HG03565 (cell line): ENCODE results near the gene AFAP1.

Source experiments
- ATAC-seq: cut with Tn5 transposase; IDR thresholded peaks from one replicate; pipeline ENCODE4 v1.9.1; 2021; ENCODE audit warnings: mild to moderate bottlenecking, moderate library complexity; ENCODE audit not compliant: unreplicated experiment

The AFAP1 gene

DNA sequence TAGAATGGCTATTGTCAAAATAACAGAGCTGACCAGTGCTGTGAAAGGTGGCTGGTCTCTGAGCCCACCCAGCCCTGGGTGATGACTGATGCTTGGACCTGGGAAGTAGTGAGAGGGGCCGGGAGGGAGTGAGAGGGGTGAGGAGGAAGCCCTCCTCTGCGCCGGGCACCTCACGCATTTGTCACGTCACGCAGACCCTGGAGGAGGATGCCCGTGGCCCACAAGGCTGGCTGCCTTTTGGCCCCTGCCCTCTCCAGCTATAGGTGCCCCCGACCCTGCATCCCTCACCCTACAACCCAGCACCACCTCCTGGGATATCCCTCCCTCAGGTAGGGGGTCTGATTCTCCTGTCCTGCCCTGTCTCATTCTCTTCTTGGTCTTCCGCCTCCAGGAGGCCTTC, 207.4 kb downstream of the AFAP1 start:
- ATAC-seq, result no peak

DNA sequence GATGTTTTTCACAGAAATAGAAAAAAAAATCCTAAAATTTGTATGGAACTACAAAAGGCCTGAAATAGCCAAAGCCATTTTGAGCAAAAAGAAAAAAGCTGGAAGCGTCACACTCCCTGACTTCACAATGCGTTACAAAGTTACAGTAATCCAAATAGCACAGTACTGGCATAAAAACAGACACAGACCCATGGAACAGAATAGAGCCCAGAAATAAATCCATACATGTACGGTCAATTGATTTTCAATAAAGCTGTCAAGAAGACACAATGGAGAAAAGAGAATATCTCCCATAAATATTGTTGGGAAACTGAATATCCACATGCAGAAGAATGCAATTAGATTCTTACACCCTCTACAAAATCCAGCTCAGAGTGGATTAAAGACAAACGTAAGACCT, 208.2 kb downstream of the AFAP1 start:
- ATAC-seq, result no peak

DNA sequence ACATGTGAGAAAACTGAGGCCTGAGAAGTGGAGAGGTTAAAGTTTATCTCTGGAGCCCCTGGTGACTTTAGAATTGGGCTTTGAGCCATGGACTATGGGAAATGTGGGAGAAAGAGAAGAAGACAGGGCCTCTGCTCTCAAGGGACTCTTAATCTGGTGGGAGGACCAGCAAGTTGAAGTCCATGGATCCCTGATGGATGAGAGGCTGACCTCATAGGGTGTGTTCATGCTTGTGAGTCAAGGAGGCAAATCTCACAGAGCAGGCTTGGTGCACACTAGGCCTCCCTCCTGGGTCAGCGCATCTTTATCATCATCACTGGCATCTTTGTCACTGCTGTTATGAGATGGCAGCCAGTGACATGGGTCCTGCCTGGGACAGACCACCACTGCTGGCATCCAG, 211.9 kb downstream of the AFAP1 start:
- no peak for ATAC-seq

DNA sequence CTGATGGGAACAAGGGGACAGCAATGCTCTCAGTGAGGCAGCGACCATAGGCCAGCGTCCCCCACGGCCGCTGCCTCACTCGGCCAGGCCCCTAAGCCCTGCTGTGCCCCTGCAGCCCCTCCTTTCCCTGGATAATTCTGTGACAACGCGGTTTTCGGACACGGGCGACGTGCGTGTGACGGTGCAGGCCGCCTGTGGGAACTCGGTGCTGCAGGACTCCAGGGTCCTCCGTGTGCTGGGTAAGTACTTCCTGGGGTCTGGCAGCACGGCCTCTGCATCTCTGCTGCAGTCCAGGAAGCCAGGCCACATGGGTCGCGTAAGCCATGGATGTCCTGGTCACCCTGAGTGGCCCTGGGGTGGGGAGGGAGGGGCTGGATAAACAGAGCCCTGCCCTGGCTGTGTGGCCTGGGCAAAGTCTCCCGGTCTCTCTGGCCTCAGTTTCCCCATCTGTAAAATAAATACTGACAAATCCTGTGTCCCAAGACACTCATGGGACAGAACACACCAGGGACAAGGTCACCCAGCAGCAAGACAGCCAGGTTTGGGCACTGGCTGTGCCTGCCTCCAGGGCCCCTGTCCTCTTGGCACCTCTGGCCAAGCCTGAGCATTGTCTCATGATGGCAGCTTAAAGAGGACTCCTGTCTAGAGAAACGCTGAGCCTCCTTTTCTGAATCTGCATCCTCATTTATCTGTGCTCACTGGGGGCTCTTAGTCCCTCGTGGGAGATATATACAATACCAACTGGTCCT, 212.8 kb downstream of the AFAP1 start:
- no peak for ATAC-seq

DNA sequence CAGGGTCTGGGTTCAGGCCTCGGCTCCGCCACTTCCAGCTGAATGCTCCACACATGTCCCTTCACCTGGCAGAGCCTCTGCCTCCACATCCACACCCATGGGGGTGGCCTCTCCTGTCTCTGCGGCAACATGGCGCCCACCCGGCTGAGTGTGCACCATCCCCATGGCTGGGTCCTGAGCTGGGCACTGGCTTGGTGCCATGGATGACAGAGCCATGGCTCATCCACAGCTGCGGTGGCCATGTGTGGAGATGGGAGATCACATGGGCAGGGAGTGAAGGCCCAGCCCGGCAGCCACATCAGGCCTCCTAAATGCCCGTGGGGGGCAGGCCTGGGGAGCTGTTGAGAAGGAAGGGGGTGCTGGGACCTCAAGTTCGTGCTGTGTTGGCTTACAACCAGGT, 213.7 kb downstream of the AFAP1 start:
- ATAC-seq, result no peak

DNA sequence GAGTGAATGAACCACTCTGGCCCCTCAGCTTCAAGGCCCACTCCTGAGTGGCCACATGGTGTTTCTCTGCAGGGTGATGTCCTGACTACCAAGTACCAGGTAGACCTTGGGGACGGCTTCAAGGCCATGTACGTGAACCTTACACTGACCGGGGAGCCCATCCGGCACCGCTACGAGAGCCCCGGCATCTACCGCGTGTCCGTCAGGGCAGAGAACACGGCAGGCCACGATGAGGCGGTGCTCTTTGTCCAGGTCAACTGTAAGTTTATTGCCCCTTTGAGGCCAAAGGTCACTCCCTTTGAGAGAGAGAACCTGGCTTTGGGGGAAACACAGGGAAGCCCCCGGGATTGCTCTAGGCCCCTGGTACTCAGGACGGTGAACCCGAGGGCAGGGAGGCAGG, 216.0 kb downstream of the AFAP1 start:
- no peak for ATAC-seq

DNA sequence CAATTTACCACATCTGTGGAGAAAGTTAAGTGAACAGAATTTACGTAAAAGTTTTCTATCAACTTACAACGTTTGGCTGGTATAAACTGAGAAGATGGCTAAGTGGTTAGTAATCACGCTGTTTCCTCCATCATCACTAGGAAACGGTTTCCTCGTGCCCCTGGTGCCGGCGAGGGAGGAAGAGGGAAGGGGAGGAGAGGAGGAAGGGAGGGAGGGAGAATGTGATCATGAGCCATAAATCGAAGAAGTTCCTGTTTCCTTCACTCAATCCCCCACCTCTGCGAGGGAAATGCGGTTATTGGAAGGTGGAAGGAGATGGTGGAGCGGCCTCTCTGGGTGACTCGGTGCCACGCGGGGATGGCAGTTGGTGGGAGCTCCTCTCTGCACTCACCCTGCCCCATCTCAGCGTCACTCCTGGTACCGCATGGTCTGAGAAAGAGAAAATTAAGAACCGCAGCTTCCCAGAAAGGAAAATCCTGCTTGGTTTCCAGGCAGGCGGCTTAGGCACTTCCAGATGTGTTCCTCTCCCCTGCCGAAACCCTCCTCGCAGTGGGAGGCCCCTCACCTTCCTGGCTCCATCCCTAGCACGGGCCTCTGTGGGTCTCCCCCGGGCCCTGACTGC, 216.8 kb downstream of the AFAP1 start:
- ATAC-seq, result no peak

DNA sequence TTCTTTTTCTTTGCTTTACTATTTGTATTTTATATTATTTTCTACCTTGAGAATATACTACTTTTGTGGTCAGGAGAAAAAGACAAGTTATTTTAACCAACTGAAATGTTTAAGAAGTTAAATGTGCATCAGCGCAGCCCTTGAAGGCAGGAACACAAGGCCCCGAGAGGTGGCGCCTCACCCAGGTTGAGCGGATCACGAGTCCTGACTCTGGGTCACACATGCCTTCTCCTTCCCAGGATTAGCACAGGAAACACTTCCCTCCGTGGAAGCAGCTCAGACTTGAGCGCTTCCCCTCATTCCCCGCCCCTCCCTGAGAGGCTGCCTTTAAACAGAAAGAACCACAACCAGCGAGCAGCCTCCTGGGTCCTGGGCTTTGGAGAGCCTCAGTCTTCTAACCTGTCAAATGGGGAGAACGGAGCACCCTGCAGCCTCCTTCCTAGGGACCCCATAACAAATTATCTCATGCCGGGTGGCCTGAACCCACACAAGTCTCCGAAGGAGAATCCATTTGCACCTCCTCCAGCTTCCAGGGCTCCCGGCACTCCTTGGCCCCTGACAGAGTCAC, 217.6 kb downstream of the AFAP1 start:
- no peak for ATAC-seq

DNA sequence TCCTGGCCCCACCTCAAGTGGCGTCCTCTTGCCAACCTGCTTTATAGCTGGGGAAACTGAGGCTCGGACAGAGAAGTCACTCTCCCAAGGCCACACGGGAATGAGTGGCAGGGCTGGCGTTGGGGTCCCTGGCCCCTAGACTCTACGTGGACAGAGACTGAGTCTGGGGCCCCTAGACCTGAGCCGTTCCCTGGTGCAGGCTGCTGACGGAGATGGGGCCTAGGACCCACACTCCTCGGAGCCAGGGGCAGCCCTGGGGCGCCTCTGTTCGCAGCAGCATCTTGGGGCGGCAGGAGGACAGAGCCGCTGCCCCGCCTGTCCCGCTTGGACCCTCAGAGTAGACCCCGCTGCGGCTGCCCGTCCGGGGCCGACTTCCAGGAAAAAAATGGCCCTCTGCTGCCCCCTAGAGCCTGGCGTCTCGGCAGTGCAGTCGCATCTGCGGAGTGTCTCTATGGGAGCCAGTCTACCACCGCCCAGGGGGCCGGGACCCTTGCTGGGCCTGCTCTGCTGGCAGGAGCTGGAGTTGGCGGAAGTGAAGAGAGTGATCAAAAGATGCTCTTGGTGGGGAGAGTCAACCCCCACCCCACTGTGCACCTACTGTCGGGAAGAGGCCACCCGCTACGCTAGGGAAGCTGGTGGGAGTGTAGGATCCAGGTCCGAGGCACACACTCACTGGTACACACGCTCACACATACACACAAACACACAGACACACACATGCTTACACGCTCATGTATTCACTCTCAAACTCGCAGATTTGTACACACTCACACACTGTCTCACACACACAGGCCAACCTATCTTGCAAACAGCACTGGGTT, 220.1 kb downstream of the AFAP1 start:
- no peak for ATAC-seq

DNA sequence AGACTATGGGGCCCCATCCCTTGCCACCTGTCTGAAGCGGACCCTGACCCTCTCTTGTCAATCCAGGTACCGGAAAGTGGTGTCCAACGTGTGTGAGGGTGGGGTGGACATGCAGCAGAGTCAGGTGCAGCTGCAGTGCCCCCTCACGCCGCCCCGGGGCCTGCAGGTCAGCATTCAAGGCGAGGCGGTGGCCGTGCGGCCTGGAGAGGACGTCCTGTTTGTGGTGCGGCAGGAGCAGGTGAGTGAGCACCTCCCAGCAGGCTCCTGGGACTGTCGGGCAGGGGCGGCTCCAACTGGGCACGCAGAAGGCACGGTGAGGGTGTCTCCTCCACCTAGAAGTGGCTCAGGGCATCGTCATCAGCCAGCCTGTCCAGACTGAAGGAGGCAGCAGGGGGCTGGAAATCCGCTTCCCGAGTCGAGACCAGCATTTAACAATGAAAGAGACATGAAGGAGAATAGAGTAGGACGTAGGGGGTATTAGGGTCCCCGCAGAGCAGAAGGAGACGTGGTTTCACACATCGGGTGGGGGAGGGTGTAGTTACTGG, 221.6 kb downstream of the AFAP1 start:
- no peak for ATAC-seq

DNA sequence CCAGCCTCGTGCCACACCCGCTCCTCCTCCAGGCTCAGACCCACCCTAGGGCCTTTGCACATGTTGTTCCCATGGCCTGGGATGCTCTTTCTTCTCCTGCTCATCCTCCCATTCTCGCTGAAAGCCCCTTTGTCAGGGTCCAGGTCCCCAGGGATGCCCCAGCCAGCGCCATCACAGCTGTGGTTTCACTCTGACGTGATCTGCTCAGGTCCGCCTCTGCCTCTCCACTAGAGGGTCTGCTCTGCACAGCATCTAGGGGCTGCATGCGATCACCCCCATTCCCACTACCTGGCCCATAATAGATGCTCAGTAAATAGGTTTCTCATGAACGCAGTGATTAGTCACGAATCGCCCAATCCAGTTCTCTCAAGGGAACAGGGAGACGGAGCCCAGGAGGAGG, 222.5 kb downstream of the AFAP1 start:
- ATAC-seq, result no peak

DNA sequence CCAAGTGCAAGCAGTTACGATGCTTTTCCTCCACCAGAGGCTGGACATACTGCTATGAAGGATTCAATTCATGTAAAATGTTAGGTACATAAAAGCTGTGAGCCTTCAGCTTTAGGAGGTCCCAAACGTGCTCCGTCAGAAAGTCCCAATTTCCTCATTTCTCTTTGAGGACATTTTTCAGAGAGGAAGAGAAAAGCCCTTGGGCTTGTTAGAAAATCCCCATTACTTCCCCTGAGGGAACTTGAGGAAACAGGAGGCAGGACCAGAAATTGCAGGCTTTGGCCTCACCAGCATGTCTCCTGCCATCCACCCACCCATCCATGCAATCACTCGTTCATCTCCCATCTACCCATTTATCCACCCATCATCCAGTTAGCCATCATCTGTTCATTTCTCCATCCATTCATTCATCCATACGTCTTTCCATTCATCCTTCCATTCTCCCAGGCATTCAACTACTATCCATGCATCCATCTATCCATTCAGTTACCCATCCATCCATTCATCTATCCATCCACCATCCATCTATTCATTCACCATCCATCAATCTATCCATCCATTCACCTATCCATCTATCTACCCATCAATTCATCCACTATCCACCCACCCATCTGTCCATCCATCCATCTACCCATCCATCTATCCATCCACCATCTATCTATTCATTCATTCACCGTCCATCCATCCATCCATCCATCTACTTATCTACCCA, 223.5 kb downstream of the AFAP1 start:
- no peak for ATAC-seq

DNA sequence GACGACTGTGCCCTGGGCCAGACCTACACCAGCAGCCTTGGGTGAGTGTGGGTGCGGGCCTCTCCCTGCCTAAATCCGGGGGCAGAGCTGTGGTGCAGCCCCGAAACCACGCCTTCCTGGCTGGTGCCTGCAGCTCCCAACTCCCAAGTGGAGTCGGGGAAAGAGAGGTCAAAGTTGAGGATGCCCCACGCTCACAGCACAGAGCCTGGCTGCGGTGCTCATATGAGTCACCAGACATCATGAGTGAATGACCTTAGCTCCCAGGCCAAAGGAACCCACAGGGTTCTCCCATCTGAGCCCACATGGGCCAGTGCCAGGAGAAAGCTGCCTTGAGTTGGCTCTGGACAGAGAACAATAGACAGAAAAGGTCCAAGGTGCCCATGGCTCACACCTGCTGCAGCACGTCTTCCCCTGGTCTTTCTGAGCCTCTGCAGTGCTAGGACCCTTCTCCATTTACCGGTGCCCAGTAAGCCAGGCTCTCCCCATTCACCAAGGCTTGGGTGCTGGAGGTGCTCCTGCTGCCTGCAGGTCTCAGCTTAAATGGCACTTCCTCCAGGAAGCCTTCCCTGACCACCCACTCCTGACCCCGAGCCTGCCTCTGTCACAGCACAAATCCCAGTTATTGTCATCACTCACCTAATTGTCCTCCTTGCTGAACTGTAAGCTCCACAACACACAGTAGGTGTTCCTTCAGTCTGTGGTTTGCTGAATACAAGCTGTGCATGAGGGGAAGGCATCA, 224.2 kb downstream of the AFAP1 start:
- no peak for ATAC-seq

DNA sequence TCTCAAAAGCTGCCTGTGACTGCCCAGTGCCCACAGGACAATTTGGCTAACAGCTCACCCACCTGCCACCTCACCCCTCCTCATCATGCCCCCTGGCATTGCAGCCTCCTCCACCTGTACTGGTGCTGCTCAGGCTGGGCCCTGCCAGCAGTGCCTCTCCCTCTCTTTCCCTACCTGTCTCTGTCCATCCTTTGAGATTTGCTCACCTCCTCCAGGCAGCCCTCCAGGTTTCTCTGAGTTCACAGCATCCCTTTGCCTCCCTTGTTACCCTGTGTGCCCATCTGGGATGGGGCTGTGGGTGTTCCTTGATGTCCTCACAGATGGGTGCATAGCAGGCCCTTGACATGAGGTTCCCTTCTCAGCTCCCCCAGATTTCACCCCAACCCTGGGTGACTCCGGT, 224.9 kb downstream of the AFAP1 start:
- ATAC-seq, result no peak

DNA sequence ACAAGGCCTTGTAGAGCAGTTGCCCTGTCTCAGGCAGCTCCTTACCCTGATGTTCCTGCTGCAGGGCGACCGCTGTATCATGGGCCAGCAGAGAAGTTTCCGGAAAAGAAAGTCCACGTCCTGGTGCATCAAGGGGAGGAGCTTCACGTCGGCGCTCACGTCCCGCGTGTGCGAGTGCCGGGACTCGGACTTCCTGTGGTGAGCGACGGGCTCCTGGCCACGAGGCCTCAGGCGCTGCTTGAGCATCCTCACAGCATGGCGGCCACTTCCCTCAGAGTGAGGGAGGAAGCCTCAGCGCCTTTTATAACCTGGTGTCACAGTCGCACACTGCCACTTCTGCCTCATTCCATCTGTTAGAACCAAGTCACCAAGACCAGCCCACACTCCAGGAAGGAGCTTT, 225.5 kb downstream of the AFAP1 start:
- no peak for ATAC-seq

DNA sequence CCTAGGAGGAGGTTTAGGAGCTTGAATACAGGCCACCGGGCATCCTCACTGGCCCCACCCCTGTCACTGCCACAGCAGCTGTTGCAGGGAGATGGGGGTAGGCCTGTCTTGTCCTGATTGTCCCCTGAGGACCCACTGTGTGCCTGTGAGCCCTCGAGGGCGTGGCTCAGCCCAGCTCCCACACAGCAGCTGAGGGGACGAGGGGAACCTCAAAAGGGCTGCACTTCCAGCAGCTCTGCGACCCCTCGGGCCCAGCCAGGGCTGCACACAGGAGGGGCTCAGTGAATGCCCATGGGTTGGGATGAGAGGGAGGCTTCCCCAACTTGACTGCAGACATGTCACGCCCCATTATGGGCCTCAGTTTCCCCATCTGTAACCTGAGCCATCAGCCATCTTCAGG, 225.9 kb downstream of the AFAP1 start:
- ATAC-seq, result no peak

DNA sequence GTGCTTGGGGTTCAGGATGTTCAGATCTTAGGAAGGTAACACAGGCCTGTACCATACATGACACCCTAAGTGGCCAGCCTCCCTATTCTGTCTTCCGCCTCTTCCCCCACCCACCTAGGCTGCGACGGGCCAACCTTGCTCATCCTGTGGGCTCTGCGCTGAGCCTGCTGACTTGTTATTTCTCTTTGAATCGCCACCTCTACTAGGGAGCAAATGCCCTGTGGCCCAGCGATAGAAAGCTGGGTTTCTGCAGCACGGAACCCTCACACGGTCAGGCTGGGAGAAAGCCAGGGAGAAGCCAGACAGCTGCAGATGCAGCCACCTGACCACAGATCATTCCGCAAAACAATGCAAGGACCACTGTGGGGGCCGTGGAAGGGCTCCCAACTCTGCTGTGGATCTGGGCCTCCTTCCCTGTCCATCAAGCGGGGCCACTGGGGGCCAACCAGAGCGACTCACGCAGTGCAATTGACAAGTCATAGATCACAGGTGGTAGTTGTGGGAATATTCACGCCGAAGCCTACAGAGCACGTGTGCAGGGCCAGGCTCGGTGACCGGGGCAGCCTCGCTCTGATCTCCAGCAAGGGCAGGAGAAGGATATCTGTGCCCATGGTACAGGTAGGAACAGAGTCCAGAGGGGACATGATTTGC, 227.5 kb downstream of the AFAP1 start:
- ATAC-seq, result no peak

DNA sequence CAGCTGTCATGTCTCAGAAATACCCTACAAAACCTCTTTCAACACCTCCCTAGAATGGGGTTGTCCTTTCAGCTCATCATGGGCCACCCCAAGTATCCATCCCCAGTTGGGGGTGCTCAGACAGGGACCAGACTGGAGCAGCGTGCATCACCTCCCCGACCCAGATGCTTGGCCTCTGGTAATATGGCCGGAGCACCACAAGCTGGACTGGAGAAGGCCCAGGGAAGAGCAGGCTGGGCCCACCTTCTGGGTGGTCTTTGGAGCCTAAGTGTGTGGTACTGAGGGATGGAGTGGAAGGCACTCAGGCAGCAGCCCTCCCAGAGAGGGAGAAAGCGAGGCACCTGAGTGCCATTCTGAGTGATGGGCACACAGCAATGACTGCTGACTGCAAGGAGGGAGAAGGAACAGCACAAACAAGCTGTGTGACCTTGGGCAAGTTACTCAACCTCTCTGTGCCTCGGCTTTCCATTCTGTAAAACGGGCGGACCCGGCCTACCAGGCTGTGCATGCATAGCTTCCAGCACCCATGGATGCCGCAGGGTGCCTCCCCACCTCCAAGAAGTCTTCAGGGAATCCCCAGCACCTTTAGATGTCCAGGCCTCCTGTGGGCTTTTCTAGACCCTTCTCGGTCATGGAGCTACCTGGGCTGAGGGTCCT, 228.2 kb downstream of the AFAP1 start:
- ATAC-seq, result no peak
